ENCODE measurements around the gene ATPAF2.
"Not testable (repeated sequence)": the region's sequence is repeated elsewhere in the genome, so short reads cannot be mapped to it uniquely, and the experiment has no call there.

ATPAF2 gene

GRCh38 chr17:17999364-18000029 lies 39.5 kb downstream of the ATPAF2 start:
- Histone ChIP-seq H3K9me2 (ENCODE audit: low read depth, low read length) (no peaks in the 10 kb centered on the region), H4K20me1 (ENCODE audit: insufficient read depth, low read length) (no peaks in the 10 kb centered on the region), H2AFZ (ENCODE audit: low read length) (no peak overlapping the region), H3K79me2 (ENCODE audit: insufficient read depth, low read length) (no peaks in the 10 kb centered on the region), H3K27me3 (ENCODE audit: insufficient read depth, low read length) (no peaks in the 10 kb centered on the region), H3K9me3 (ENCODE audit: low read length) (no peaks in the 10 kb centered on the region), H3K4me1 (ENCODE audit: insufficient read depth, low read length, severe bottlenecking) (no peaks in the 10 kb centered on the region), H3K4me2 (ENCODE audit: low read length) (no peak overlapping the region), H3K27ac (ENCODE audit: low read depth, low read length, poor library complexity, severe bottlenecking) (no peak overlapping the region), H3F3A (ENCODE audit: insufficient read depth, low read length) (no peaks in the 10 kb centered on the region), H3K4me3 (ENCODE audit: low read depth, low read length, poor library complexity, severe bottlenecking) (no peak overlapping the region), H3K9ac (ENCODE audit: low read length) (no peak overlapping the region), H3K36me3 (ENCODE audit: insufficient read depth, low read length) (no peaks in the 10 kb centered on the region)
- TF ChIP-seq CTCF (IDR thresholded peaks at IDR 0.05; ENCODE audit: low read length), result no peak
- TF ChIP-seq EZH2 (IDR thresholded peaks at IDR 0.05; ENCODE audit: borderline replicate concordance, low read length), result no peak

- no peak overlapping the region for H3K4me3 ChIP-seq (ENCODE audit: low read depth, low read length, poor library complexity, severe bottlenecking)
- no peaks in the 10 kb centered on the region for H3K4me1 ChIP-seq (ENCODE audit: insufficient read depth, low read length, severe bottlenecking)
- no peaks in the 10 kb centered on the region for H3K36me3 ChIP-seq (ENCODE audit: insufficient read depth, low read length)
- no peak for TF ChIP-seq CTCF (IDR thresholded peaks at IDR 0.05; ENCODE audit: low read length)
- no peak for TF ChIP-seq EZH2 (IDR thresholded peaks at IDR 0.05; ENCODE audit: borderline replicate concordance, low read length)
- no peaks in the 10 kb centered on the region for H3K9me2 ChIP-seq (ENCODE audit: low read depth, low read length)
- H3K4me2 ChIP-seq (ENCODE audit: low read length), result no peak overlapping the region
- H3K27me3 ChIP-seq (ENCODE audit: insufficient read depth, low read length), result peaks cover 2% of the 10 kb centered on the region; the same call in 1 of the 2 replicates
- H3F3A ChIP-seq (ENCODE audit: insufficient read depth, low read length), result no peaks in the 10 kb centered on the region
- no peak overlapping the region for H3K9ac ChIP-seq (ENCODE audit: low read length)
- H3K27ac ChIP-seq (ENCODE audit: low read depth, low read length, poor library complexity, severe bottlenecking), result no peak overlapping the region
- H3K79me2 ChIP-seq (ENCODE audit: insufficient read depth, low read length), result no peaks in the 10 kb centered on the region
- no peaks in the 10 kb centered on the region for H4K20me1 ChIP-seq (ENCODE audit: insufficient read depth, low read length)
- H3K9me3 ChIP-seq (ENCODE audit: low read length), result no peaks in the 10 kb centered on the region
- H2AFZ ChIP-seq (ENCODE audit: low read length), result no peak overlapping the region
Measured at GRCh38 chr17:17998934-17999333, 40.0 kb downstream of the ATPAF2 start.

DNA sequence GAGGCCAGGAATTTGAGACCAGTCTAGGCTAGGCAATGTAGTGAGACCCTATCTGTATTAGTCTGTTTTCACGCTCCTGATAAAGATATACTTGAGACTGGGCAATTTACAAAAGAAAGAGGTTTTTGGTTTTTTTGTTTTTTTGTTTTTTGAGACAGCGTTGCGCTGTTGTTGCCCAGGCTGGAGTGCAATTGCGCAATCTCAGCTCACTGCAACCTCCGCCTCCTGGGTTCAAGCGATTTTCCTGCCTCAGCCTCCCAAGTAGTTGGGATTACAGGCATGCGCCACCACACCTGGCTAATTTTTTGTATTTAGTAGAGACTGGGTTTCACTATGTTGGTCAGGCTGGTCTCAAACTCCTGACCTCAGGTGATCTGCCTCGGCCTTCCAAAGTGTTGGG lies 43.1 kb downstream of the ATPAF2 start:
- not testable (repeated sequence) for H3K9me3 ChIP-seq (ENCODE audit: low read length); H3F3A ChIP-seq (ENCODE audit: insufficient read depth, low read length); H3K36me3 ChIP-seq (ENCODE audit: insufficient read depth, low read length); H3K4me2 ChIP-seq (ENCODE audit: low read length); H3K4me3 ChIP-seq (ENCODE audit: low read depth, low read length, poor library complexity, severe bottlenecking); H3K27me3 ChIP-seq (ENCODE audit: insufficient read depth, low read length); H3K9ac ChIP-seq (ENCODE audit: low read length); H3K4me1 ChIP-seq (ENCODE audit: insufficient read depth, low read length, severe bottlenecking); H2AFZ ChIP-seq (ENCODE audit: low read length); H3K79me2 ChIP-seq (ENCODE audit: insufficient read depth, low read length); H3K9me2 ChIP-seq (ENCODE audit: low read depth, low read length); H3K27ac ChIP-seq (ENCODE audit: low read depth, low read length, poor library complexity, severe bottlenecking); H4K20me1 ChIP-seq (ENCODE audit: insufficient read depth, low read length)

Measured in OCI-LY1 (cell line).